Suppressor macrophage treated with lipopolysaccharide for 4 hours (primary cell): ENCODE data around the gene PHKA2.

Source experiments
- DNase-seq: peaks from one replicate; pipeline ENCODE4 v3.0.0-alpha.2; 2020

The PHKA2 gene

GRCh38 chrX:18924507-18925088 is 59.3 kb downstream of the PHKA2 start:
- no peak for DNase-seq

GRCh38 chrX:18920566-18920965 is 63.3 kb downstream of the PHKA2 start:
- DNase-seq = no peak

GRCh38 chrX:18920079-18920478 is 63.8 kb downstream of the PHKA2 start:
- no peak for DNase-seq

GRCh38 chrX:18917831-18918230 is 66.1 kb downstream of the PHKA2 start:
- DNase-seq = peak; percentile 70

- no peak for DNase-seq
Observed at GRCh38 chrX:18906286-18906685, 77.6 kb downstream of the PHKA2 start.

- DNase-seq = no peak
Observed at GRCh38 chrX:18900401-18900976, 83.4 kb downstream of the PHKA2 start.

- DNase-seq = peak; percentile 3
Observed at GRCh38 chrX:18899796-18900380, 84.0 kb downstream of the PHKA2 start.

- no peak for DNase-seq
Observed at GRCh38 chrX:18898492-18898891, 85.4 kb downstream of the PHKA2 start.

- DNase-seq = no peak
Observed at GRCh38 chrX:18898091-18898490, 85.8 kb downstream of the PHKA2 start.

GRCh38 chrX:18897611-18898010 is 86.3 kb downstream of the PHKA2 start:
- DNase-seq = no peak

GRCh38 chrX:18896680-18897544 is 87.0 kb downstream of the PHKA2 start:
- DNase-seq = no peak

- DNase-seq = no peak
Observed at GRCh38 chrX:18895189-18895951, 88.5 kb downstream of the PHKA2 start.

- DNase-seq = no peak
Observed at GRCh38 chrX:18894156-18894555, 89.8 kb downstream of the PHKA2 start.

- DNase-seq = no peak
Observed at GRCh38 chrX:18893536-18893935, 90.4 kb downstream of the PHKA2 start.

GRCh38 chrX:18892899-18893298 is 91.0 kb downstream of the PHKA2 start:
- no peak for DNase-seq

- DNase-seq = no peak
Observed at GRCh38 chrX:18891548-18891945, 92.4 kb downstream of the PHKA2 start.

- DNase-seq = no peak
Observed at GRCh38 chrX:18890724-18891547, 93.0 kb downstream of the PHKA2 start.

GRCh38 chrX:18890049-18890381 is 93.9 kb downstream of the PHKA2 start:
- no peak for DNase-seq

GRCh38 chrX:18889346-18890048 is 94.4 kb downstream of the PHKA2 start:
- DNase-seq = no peak

- no peak for DNase-seq
Observed at GRCh38 chrX:18888281-18888680, 95.6 kb downstream of the PHKA2 start.

GRCh38 chrX:18887825-18888212 is 96.1 kb downstream of the PHKA2 start:
- DNase-seq = no peak
